Ecto neural progenitor cell (in vitro differentiated cells): Measurements from ENCODE around the gene TMEM254.
"Not testable (repeated sequence)": the region's sequence is repeated elsewhere in the genome, so short reads cannot be mapped to it uniquely, and the experiment has no call there.

Experiments used
- DNase-seq: peaks from one replicate; pipeline ENCODE4 v3.0.0-alpha.2; 2018; ENCODE audit warnings: low spot score

Gene TMEM254

DNA sequence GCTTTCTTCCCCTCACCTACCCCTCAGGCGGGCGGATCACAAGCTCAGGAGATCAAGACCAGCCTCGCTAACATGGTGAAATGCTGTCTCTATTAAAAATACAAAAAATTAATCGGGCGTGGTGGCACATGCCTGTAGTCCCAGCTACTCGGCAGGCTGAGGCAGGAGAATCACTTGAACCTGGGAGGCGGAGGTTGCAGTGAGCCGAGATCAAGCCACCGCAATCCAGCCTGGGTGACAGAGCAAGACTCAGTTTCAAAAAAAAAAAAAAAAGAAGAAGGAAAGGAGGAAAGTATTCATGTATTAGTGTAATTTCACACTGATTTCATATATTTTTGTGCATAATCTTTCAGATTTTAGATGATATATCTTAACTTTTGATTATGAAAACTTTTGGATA lies 55.2 kb downstream of the TMEM254 start:
- DNase-seq, result not testable (repeated sequence)

DNA sequence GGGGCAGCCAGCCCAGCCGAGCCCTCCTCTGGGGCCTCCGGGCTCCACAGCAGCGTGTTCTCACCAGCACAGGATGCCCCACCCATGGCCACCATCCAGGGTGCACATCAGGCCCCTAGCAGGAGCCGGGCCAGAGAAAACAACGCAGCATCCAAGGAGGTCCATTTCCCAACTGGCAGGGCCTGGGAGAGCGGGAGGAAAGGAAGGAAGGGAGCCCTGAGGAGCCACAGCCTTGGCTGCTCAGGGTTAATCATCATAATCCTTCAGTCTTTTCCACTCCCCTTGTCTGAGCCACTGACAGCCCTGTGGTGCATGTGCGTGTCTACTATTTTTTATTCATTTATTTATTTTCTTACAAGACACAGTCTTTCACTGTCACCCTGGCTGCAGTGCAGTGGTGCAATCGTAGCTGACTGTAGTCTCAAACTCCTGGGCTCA lies 57.7 kb downstream of the TMEM254 start:
- DNase-seq, result no peak

DNA sequence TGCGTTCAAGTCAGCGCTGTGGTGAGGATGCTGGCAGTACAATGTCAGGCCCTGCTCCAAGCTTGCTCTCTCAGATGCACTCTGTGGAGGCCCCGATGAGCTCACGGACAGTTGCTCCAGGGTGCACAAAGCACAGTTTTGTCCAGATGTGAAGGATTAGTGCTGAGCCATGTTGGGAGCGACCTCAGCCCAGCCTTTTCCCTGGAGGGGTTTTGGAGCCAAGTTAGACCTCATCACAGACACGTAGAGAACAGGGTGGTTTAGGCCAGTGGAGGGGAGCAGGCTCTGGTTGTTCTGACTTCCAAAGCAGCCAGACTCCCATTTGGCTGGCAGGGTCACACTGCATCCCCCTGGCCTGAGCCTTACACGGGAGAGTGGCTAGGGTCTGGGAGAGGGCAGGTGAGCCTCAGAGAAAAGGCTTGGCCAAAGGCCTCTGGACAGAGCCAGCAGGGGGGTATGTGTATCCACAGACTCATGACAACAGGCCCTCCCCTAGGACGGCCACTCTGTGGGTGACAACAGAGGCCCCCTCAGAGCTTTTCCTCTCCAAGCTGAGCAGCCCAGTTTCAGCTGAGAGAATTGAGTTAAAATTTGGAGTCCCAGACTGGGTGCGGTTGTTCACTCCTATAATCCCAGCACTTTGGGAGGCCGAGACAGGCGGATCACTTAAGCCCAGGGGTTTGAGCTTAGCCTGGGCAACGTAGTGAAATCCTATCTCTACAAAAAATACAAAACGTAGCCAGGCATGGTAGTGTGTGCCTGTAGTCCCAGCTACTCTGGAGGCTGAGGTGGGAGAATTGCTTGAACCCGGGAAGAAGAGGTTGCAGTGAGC lies 58.8 kb downstream of the TMEM254 start:
- DNase-seq, result no peak

DNA sequence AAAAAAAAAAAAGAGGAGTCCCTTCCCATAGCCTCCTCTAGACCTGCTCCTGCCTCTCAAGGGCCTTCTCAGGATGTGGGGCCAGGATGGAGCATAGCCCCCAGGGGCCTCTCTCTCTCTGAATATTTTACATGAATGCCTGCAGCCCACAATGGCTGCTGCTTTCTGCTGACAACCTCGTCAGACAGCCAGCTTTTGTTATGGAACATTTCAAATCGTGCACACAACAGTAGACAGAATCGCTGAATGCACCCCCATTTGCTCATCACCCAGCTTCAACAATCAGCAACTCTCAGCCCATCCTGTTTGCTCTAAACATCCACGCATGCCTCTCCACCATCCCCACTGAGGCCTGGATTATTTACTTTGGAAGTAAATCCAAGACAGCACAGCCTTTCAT lies 59.5 kb downstream of the TMEM254 start:
- no peak for DNase-seq

DNA sequence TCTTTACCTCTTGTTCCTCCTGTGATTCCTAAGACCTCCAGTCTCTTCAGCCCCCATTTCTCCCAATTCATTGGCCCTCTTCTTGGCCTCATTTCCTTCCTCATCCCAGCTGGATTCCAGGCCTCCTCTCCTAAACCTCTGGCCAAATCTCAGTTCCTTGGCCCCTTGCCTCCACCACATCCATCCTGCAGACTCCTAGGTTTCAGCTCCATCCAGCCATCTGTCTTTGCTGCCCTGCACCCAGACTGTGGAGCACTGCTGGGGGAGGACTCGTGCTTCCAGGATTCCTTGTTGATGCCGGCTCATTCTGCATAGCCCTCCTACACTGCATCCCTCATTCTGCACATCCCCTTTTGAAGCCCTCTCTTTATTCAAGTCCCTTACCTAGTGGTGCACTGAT lies 60.8 kb downstream of the TMEM254 start:
- no peak for DNase-seq

DNA sequence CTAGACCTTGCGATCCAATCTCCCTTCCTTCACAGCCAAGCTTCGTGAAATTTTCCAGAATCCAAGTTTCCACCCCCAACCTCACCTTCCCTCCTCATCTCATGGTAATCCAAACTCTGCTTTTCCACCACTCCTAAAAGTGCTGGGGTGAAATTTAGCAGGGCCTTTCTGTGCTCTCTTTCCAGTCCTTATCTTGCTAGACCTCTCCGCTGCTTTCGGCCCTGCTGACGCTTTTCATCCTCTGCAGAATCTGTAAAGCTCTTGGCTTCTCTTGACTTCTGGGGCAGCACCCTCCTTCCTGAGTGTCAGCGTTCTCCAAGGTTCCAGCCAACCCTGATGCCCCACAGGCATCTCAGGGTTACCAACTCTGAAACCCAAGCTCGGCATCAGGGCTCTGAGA lies 61.8 kb downstream of the TMEM254 start:
- no peak for DNase-seq

DNA sequence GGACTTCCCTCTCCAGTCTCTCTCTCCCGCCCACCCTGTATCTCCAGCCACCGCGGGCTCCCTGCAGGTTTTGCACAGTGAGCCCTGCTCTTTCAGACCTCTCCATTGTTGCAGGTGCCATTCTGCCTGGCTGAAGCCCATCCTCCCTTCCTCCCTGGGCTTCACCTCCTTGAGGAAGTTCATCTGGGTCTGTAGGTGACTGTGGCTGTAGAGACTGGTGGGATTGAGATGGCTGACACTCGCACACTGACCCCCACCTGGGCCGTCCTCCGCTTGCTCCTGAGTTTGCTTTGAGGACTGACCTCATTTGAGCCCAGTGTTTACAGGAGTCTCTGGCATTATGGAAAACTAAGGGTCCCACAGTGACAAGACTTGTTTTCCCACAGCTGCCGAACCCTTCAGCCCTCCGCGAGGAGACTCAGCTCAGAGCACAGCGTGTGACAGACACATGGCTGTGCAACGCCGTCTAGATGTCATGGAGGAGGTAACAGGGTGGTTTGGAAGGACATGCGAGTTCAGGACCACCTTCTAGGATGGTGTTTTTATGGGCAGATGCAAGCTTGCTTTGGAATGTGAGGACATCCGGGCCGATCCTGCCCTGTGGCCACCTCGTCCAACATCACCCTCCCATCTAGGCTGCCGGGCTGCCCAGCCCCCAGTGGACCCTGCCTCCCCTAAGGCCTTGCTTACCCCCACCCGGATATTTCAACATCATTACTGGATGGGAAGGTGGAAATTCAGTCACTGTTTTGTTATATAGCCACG lies 63.4 kb downstream of the TMEM254 start:
- no peak for DNase-seq
